HepG2 (cell line): ENCODE measurements around the gene PPARA. TPM values are rescaled to one million over a fixed set of nuclear protein-coding genes. Genes with fewer than 3 reads are reported as not detected.
A peak's percentile ranks its signal among the peaks of the same experiment; 100 is the strongest.

Source experiments
- AGO1 ChIP-seq: fragments of 200-400 bp; formaldehyde crosslinking; IDR thresholded peaks from 2 replicates; pipeline ENCODE4 v1.6.1; 2017; ENCODE audit warnings: mild to moderate bottlenecking, low read depth, low read length, moderate library complexity; ENCODE audit not compliant: poor library complexity, severe bottlenecking
- ATF5 ChIP-seq: sonication (generic); formaldehyde crosslinking; IDR thresholded peaks from 2 replicates; pipeline ENCODE4 v1.4.0; 2020; ENCODE audit warnings: mild to moderate bottlenecking, low read depth, missing genetic modification reagents
- ESRRA ChIP-seq: sonication (generic); formaldehyde crosslinking; IDR thresholded peaks from 2 replicates; pipeline ENCODE4 v1.5.1; 2020; ENCODE audit warnings: mild to moderate bottlenecking, low read depth, missing genetic modification reagents
- JUN ChIP-seq: sonication (generic); formaldehyde crosslinking; IDR thresholded peaks from 2 replicates; pipeline ENCODE4 v1.4.0; 2020; ENCODE audit warnings: mild to moderate bottlenecking, missing genetic modification reagents
- KLF16 ChIP-seq, 2 experiments: sonication (generic) in 1 of 2; formaldehyde crosslinking in 1 of 2; IDR thresholded peaks; 2 replicates each; pipeline versions ENCODE4 v1.6.1 to v1.8.0; 2016 to 2023; ENCODE audit warnings: missing genetic modification reagents in 2 of 2, missing compliant biosample characterization in 1 of 2
- MYC ChIP-seq: sonication (generic); formaldehyde crosslinking; IDR thresholded peaks from 2 replicates; pipeline ENCODE4 v1.9.0; 2021; ENCODE audit warnings: missing genetic modification reagents, borderline replicate concordance
- NFIB ChIP-seq: sonication (generic); formaldehyde crosslinking; IDR thresholded peaks from 2 replicates; pipeline ENCODE4 v1.9.0; 2021; ENCODE audit warnings: missing genetic modification reagents, mild to moderate bottlenecking, borderline replicate concordance
- TBL1XR1 ChIP-seq: fragments of 150-350 bp; IDR thresholded peaks from 2 replicates; pipeline ENCODE4 v1.6.1; 2014; ENCODE audit warnings: borderline replicate concordance, low read length; ENCODE audit not compliant: partially characterized antibody
- TCF7L2 ChIP-seq: IDR thresholded peaks from 2 replicates; pipeline ENCODE4 v1.6.1; 2011; ENCODE audit warnings: mild to moderate bottlenecking, low read depth, low read length, moderate library complexity
- ZKSCAN1 ChIP-seq: fragments of 150-350 bp; IDR thresholded peaks from 2 replicates; pipeline ENCODE4 v1.6.1; 2014; ENCODE audit warnings: low read length
- ZNF263 ChIP-seq: sonication (generic); formaldehyde crosslinking; IDR thresholded peaks from 2 replicates; pipeline ENCODE4 v1.4.0; 2020; ENCODE audit warnings: missing genetic modification reagents
- ZNF7 ChIP-seq: IDR thresholded peaks from 2 replicates; pipeline ENCODE4 v1.6.1; 2016; ENCODE audit warnings: missing biosample characterization, missing genetic modification reagents
- ZNF775 ChIP-seq: sonication (generic); formaldehyde crosslinking; IDR thresholded peaks from 2 replicates; pipeline ENCODE4 v1.4.0; 2020; ENCODE audit warnings: missing genetic modification reagents, mild to moderate bottlenecking, moderate library complexity, borderline replicate concordance
- polyA plus RNA-seq, 8 experiments: library from polyadenylated mRNA; depleted of rRNA in 3 of 8; stranded (reverse) in 7 of 8; unstranded in 1 of 8; fragments of >200 nt; fragmentation: Illumina TruSeq in 4 of 8; extraction: Trizol in 4 of 8; gene quantifications; 2 replicates each; pipeline versions ENCODE4 v1.2.1 to v1.2.3, GENCODE V29; 2011 to 2016; ENCODE audit warnings: low read depth in 4 of 8, missing spikeins in 1 of 8, mixed read lengths in 1 of 8; ENCODE audit not compliant: insufficient read depth in 1 of 8
- total RNA-seq, 5 experiments: library from RNA; depleted of rRNA; stranded (reverse); fragments of >200 nt; fragmentation: Illumina TruSeq; extraction: Trizol; gene quantifications; 2 replicates each; pipeline ENCODE4 v1.2.3, GENCODE V29; 2016; ENCODE audit warnings: low read depth in 1 of 5
- TF ChIP-seq, protein P1 (sequence below): sonication (generic); formaldehyde crosslinking; IDR thresholded peaks from 2 replicates; pipeline ENCODE4 v1.4.0; 2020; ENCODE audit warnings: missing genetic modification reagents, borderline replicate concordance
- TF ChIP-seq, protein P2 (sequence below): sonication (generic); formaldehyde crosslinking; IDR thresholded peaks from 2 replicates; pipeline ENCODE4 v1.4.0; 2020; ENCODE audit warnings: missing genetic modification reagents, mild to moderate bottlenecking, borderline replicate concordance
- TF ChIP-seq, protein P3 (sequence below): sonication (generic); formaldehyde crosslinking; IDR thresholded peaks from 2 replicates; pipeline ENCODE4 v1.4.0; 2020; ENCODE audit warnings: missing genetic modification reagents

The PPARA gene
- total and polyA plus RNA-seq, 2 of the 13 experiments (the other 11 are each of a cell fraction or from before 2014, with no cell fraction given) = 18.2 to 24.7 TPM

DNA sequence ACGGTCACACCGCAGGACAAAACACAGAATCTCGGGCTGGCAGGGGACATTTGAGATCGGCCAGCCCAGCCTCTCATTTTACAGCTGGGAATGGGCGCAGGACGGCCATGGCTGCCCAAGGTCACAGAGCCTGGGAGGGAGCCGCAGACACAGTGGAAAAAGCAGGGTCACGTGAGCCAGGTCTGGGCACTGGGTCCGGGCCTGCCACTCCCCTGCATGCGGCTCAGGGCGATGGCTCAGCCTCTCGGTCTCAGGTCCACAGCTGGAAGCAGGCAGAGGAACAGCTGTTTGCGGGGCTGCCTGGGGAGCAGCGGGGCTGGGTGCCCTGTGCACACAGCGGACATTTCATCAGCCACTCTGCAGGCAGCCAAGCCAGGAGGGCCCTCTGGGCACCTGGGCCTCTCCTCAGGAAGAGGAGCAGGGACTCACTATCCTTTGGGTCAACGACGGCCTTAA is 10.4 kb upstream of the PPARA start (continued):
- TF ChIP-seq, protein P1, sequence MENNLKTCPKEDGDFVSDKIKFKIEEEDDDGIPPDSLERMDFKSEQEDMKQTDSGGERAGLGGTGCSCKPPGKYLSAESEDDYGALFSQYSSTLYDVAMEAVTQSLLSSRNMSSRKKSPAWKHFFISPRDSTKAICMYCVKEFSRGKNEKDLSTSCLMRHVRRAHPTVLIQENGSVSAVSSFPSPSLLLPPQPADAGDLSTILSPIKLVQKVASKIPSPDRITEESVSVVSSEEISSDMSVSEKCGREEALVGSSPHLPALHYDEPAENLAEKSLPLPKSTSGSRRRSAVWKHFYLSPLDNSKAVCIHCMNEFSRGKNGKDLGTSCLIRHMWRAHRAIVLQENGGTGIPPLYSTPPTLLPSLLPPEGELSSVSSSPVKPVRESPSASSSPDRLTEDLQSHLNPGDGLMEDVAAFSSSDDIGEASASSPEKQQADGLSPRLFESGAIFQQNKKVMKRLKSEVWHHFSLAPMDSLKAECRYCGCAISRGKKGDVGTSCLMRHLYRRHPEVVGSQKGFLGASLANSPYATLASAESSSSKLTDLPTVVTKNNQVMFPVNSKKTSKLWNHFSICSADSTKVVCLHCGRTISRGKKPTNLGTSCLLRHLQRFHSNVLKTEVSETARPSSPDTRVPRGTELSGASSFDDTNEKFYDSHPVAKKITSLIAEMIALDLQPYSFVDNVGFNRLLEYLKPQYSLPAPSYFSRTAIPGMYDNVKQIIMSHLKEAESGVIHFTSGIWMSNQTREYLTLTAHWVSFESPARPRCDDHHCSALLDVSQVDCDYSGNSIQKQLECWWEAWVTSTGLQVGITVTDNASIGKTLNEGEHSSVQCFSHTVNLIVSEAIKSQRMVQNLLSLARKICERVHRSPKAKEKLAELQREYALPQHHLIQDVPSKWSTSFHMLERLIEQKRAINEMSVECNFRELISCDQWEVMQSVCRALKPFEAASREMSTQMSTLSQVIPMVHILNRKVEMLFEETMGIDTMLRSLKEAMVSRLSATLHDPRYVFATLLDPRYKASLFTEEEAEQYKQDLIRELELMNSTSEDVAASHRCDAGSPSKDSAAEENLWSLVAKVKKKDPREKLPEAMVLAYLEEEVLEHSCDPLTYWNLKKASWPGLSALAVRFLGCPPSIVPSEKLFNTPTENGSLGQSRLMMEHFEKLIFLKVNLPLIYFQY (CRISPR knock-in tag) = peak; percentile 38; the same call in 1 of the 2 replicates
- TF ChIP-seq NFIB (CRISPR knock-in tag) = no peak
- TF ChIP-seq ZKSCAN1 = no peak
- TF ChIP-seq AGO1 = no peak
- no peak for TF ChIP-seq TCF7L2
- TF ChIP-seq MYC (CRISPR knock-in tag) = peak; percentile 64
- TF ChIP-seq, protein P2, sequence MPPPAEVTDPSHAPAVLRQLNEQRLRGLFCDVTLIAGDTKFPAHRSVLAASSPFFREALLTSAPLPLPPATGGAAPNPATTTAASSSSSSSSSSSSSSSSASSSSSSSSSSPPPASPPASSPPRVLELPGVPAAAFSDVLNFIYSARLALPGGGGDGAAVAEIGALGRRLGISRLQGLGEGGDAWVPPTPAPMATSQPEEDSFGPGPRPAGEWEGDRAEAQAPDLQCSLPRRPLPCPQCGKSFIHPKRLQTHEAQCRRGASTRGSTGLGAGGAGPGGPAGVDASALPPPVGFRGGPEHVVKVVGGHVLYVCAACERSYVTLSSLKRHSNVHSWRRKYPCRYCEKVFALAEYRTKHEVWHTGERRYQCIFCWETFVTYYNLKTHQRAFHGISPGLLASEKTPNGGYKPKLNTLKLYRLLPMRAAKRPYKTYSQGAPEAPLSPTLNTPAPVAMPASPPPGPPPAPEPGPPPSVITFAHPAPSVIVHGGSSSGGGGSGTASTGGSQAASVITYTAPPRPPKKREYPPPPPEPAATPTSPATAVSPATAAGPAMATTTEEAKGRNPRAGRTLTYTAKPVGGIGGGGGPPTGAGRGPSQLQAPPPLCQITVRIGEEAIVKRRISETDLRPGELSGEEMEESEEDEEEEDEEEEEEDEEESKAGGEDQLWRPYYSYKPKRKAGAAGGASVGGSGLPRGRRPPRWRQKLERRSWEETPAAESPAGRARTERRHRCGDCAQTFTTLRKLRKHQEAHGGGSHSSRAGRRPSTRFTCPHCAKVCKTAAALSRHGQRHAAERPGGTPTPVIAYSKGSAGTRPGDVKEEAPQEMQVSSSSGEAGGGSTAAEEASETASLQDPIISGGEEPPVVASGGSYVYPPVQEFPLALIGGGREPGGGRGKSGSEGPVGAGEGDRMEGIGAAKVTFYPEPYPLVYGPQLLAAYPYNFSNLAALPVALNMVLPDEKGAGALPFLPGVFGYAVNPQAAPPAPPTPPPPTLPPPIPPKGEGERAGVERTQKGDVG (CRISPR knock-in tag) = no peak
- no peak for TF ChIP-seq ATF5 (CRISPR knock-in tag)
- TF ChIP-seq, protein P3, sequence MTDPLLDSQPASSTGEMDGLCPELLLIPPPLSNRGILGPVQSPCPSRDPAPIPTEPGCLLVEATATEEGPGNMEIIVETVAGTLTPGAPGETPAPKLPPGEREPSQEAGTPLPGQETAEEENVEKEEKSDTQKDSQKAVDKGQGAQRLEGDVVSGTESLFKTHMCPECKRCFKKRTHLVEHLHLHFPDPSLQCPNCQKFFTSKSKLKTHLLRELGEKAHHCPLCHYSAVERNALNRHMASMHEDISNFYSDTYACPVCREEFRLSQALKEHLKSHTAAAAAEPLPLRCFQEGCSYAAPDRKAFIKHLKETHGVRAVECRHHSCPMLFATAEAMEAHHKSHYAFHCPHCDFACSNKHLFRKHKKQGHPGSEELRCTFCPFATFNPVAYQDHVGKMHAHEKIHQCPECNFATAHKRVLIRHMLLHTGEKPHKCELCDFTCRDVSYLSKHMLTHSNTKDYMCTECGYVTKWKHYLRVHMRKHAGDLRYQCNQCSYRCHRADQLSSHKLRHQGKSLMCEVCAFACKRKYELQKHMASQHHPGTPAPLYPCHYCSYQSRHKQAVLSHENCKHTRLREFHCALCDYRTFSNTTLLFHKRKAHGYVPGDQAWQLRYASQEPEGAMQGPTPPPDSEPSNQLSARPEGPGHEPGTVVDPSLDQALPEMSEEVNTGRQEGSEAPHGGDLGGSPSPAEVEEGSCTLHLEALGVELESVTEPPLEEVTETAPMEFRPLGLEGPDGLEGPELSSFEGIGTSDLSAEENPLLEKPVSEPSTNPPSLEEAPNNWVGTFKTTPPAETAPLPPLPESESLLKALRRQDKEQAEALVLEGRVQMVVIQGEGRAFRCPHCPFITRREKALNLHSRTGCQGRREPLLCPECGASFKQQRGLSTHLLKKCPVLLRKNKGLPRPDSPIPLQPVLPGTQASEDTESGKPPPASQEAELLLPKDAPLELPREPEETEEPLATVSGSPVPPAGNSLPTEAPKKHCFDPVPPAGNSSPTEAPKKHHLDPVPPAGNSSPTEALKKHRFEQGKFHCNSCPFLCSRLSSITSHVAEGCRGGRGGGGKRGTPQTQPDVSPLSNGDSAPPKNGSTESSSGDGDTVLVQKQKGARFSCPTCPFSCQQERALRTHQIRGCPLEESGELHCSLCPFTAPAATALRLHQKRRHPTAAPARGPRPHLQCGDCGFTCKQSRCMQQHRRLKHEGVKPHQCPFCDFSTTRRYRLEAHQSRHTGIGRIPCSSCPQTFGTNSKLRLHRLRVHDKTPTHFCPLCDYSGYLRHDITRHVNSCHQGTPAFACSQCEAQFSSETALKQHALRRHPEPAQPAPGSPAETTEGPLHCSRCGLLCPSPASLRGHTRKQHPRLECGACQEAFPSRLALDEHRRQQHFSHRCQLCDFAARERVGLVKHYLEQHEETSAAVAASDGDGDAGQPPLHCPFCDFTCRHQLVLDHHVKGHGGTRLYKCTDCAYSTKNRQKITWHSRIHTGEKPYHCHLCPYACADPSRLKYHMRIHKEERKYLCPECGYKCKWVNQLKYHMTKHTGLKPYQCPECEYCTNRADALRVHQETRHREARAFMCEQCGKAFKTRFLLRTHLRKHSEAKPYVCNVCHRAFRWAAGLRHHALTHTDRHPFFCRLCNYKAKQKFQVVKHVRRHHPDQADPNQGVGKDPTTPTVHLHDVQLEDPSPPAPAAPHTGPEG = no peak; the same call in 1 of the 2 replicates
- no peak for TF ChIP-seq ZNF775 (CRISPR knock-in tag)
- no peak for TF ChIP-seq TBL1XR1
- no peak for TF ChIP-seq KLF16 (CRISPR knock-in tag; IDR thresholded peaks at IDR 0.05)
- no peak for TF ChIP-seq ZNF7 (CRISPR knock-in tag)
- TF ChIP-seq JUN (CRISPR knock-in tag) = no peak
- TF ChIP-seq ZNF263 (CRISPR knock-in tag) = no peak
- peak; percentile 85 for TF ChIP-seq ESRRA
